ENCODE measurements around the gene UBE2F. TPM values are rescaled to one million over a fixed set of nuclear protein-coding genes. Genes with fewer than 3 reads are reported as not detected.

The UBE2F gene
- total and polyA plus RNA-seq, 2 of the 13 experiments (the other 11 are each of a cell fraction or from before 2014, with no cell fraction given) = 35.4 to 73.1 TPM

DNA sequence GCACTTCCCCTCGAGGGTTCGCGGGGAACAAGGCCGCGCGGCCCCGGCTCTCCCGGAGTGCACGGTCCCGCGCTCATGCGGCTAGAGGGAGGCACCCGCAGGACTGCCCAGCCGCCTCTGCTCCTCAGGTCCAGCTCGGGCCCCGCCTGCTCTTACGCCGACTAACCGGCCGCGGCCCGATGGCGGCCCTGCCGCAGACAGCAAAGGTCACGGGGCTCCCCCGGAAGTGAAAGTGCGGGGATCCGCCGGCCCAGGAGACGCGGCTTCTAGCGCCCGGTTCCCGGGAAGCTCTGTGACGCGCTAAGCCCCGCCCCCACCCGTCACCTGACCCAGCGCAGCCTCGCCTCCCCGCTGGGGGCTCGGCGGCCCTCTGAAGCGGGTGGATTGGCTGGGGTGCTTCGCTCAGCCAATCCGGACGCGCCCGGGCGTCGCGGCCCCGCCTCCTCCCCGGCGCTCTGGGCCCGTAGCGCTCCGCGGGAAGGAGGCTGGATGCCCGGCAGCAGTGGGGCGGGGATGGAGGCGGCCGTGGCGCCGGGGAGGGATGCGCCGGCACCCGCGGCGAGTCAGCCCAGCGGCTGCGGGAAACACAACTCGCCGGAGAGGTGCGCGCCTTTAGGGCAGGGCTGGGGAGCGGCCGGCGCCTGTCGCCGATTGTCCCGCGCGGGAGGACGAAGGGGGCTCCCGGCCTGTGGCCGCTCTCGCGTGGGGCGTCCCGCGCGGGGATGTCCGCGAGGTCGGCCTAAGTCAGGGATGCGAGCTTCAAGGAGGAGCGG lies 93.9 kb downstream of the UBE2F start, which contains the start of gene SCLY (continued):
- TF ChIP-seq PHF5A (CRISPR knock-in tag; IDR thresholded peaks at IDR 0.05; ENCODE audit: low read depth, unreplicated experiment) = peak; percentile 91
- peak; percentile 87; the same call in 1 of the 2 replicates for TF ChIP-seq KLF13 (CRISPR knock-in tag; IDR thresholded peaks at IDR 0.05)
- TF ChIP-seq ZNF616 (CRISPR knock-in tag; IDR thresholded peaks at IDR 0.05; ENCODE audit: low read depth) = no peak
- TF ChIP-seq MIXL1 (CRISPR knock-in tag; IDR thresholded peaks at IDR 0.05) = peak; percentile 44; the same call in 1 of the 2 replicates
- TF ChIP-seq GLI4 (CRISPR knock-in tag; IDR thresholded peaks at IDR 0.05; ENCODE audit: borderline replicate concordance) = peak; percentile 78; the same call in 1 of the 2 replicates
- TF ChIP-seq, protein P1, sequence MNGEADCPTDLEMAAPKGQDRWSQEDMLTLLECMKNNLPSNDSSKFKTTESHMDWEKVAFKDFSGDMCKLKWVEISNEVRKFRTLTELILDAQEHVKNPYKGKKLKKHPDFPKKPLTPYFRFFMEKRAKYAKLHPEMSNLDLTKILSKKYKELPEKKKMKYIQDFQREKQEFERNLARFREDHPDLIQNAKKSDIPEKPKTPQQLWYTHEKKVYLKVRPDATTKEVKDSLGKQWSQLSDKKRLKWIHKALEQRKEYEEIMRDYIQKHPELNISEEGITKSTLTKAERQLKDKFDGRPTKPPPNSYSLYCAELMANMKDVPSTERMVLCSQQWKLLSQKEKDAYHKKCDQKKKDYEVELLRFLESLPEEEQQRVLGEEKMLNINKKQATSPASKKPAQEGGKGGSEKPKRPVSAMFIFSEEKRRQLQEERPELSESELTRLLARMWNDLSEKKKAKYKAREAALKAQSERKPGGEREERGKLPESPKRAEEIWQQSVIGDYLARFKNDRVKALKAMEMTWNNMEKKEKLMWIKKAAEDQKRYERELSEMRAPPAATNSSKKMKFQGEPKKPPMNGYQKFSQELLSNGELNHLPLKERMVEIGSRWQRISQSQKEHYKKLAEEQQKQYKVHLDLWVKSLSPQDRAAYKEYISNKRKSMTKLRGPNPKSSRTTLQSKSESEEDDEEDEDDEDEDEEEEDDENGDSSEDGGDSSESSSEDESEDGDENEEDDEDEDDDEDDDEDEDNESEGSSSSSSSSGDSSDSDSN (CRISPR knock-in tag; IDR thresholded peaks at IDR 0.05) = peak; percentile 96
- TF ChIP-seq PRDM15 (CRISPR knock-in tag; IDR thresholded peaks at IDR 0.05) = no peak; the same call in 1 of the 2 replicates
- TF ChIP-seq, protein P2, sequence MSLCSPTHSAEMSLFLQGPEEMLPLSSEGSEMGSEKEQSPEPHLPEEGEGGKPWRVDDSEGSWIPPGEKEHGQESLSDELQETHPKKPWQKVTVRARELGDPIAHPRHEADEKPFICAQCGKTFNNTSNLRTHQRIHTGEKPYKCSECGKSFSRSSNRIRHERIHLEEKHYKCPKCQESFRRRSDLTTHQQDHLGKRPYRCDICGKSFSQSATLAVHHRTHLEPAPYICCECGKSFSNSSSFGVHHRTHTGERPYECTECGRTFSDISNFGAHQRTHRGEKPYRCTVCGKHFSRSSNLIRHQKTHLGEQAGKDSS (CRISPR knock-in tag; IDR thresholded peaks at IDR 0.05; ENCODE audit: borderline replicate concordance, low read depth) = no peak; the same call in 1 of the 2 replicates
- TF ChIP-seq, protein P3, sequence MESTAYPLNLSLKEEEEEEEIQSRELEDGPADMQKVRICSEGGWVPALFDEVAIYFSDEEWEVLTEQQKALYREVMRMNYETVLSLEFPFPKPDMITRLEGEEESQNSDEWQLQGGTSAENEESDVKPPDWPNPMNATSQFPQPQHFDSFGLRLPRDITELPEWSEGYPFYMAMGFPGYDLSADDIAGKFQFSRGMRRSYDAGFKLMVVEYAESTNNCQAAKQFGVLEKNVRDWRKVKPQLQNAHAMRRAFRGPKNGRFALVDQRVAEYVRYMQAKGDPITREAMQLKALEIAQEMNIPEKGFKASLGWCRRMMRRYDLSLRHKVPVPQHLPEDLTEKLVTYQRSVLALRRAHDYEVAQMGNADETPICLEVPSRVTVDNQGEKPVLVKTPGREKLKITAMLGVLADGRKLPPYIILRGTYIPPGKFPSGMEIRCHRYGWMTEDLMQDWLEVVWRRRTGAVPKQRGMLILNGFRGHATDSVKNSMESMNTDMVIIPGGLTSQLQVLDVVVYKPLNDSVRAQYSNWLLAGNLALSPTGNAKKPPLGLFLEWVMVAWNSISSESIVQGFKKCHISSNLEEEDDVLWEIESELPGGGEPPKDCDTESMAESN (CRISPR knock-in tag; conservative IDR thresholded peaks at IDR 0.05) = peak; percentile 86; the same call in 1 of the 2 replicates
- TF ChIP-seq ZSCAN12 (CRISPR knock-in tag; IDR thresholded peaks at IDR 0.05) = peak; percentile 76; the same call in 1 of the 2 replicates
- no peak for TF ChIP-seq ZSCAN25 (CRISPR knock-in tag; IDR thresholded peaks at IDR 0.05)
- TF ChIP-seq, protein P4, sequence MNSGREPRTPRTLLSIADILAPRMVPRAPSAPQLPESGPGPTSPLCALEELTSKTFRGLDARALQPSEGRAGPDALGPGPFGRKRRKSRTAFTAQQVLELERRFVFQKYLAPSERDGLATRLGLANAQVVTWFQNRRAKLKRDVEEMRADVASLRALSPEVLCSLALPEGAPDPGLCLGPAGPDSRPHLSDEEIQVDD (CRISPR knock-in tag; IDR thresholded peaks at IDR 0.05; ENCODE audit: borderline replicate concordance) = peak; percentile 47; the same call in 1 of the 2 replicates
- peak; percentile 85; the same call in 1 of the 2 replicates for TF ChIP-seq ZBTB20 (CRISPR knock-in tag; IDR thresholded peaks at IDR 0.05; ENCODE audit: borderline replicate concordance, low read depth)
- TF ChIP-seq IRX3 (CRISPR knock-in tag; IDR thresholded peaks at IDR 0.05; ENCODE audit: borderline replicate concordance, low read depth) = no peak; the same call in 1 of the 2 replicates
- no peak for TF ChIP-seq MBNL3 (CRISPR knock-in tag; conservative IDR thresholded peaks at IDR 0.05)
- peak; percentile 68 for TF ChIP-seq ZNF331 (CRISPR knock-in tag; IDR thresholded peaks at IDR 0.05)
- TF ChIP-seq ZBTB38 (CRISPR knock-in tag; IDR thresholded peaks at IDR 0.05) = peak; percentile 43
- no peak; the same call in 1 of the 2 replicates for TF ChIP-seq ZNF24 (IDR thresholded peaks at IDR 0.05)
- no peak; the same call in 1 of the 2 replicates for TF ChIP-seq FLYWCH1 (CRISPR knock-in tag; IDR thresholded peaks at IDR 0.05)
- peak; percentile 87 to 91 for TF ChIP-seq POLR2A (IDR thresholded peaks at IDR 0.05; ENCODE audit: insufficient read depth in 1 of 2, low read depth in 2 of 2, low read length in 2 of 2)
